Skin of body (tissue), 2 donors: ENCODE measurements around the gene KRTAP4-3. TPM values are rescaled to one million over a fixed set of nuclear protein-coding genes. Genes with fewer than 3 reads are reported as not detected.
"Not testable (repeated sequence)": the region's sequence is repeated elsewhere in the genome, so short reads cannot be mapped to it uniquely, and the experiment has no call there.

ENCODE experiments used
- DNase-seq: peaks from one replicate; lab custom pipeline; 2025; lab: John Stamatoyannopoulos, UW
- total RNA-seq: library from RNA; depleted of rRNA; stranded (reverse); fragments of >200 nt; gene quantifications from one replicate; pipeline ENCODE4 v1.2.3, GENCODE V29; 2014

Gene KRTAP4-3
- total RNA-seq, 1 donor from 2014 or later = 2.0 TPM

GRCh38 chr17:41153856-41154255 is 14.2 kb downstream of the KRTAP4-3 start:
- DNase-seq = no peak

- no peak for DNase-seq
Observed at GRCh38 chr17:41151525-41151924, 16.5 kb downstream of the KRTAP4-3 start.

- no peak for DNase-seq
Observed at GRCh38 chr17:41150026-41150425, 18.0 kb downstream of the KRTAP4-3 start.

- no peak for DNase-seq
Observed at GRCh38 chr17:41149652-41149985, 18.4 kb downstream of the KRTAP4-3 start, which contains the start of gene KRTAP4-5. Gene KRTAP4-5, minus strand, starts transcription at chr17:41149825. Its CDS starts 58 bp downstream, at chr17:41149767.

GRCh38 chr17:41148971-41149651 is 18.9 kb downstream of the KRTAP4-3 start:
- not testable (repeated sequence) for DNase-seq

- DNase-seq = no peak
Observed at GRCh38 chr17:41147531-41148204, 20.4 kb downstream of the KRTAP4-3 start.

- no peak for DNase-seq
Observed at GRCh38 chr17:41145261-41145660, 22.8 kb downstream of the KRTAP4-3 start.

GRCh38 chr17:41144846-41145245 is 23.2 kb downstream of the KRTAP4-3 start:
- no peak for DNase-seq

GRCh38 chr17:41141361-41141760 is 26.7 kb downstream of the KRTAP4-3 start:
- DNase-seq = no peak

GRCh38 chr17:41140360-41141131 is 27.5 kb downstream of the KRTAP4-3 start, which contains the start of gene KRTAP4-6:
Gene KRTAP4-6, minus strand, starts transcription at chr17:41140544. Its CDS starts 57 bp downstream, at chr17:41140487.
- no peak for DNase-seq

GRCh38 chr17:41139865-41140264 is 28.2 kb downstream of the KRTAP4-3 start:
- DNase-seq = not testable (repeated sequence)

GRCh38 chr17:41133880-41134735 is 33.9 kb downstream of the KRTAP4-3 start:
- DNase-seq = no peak

- no peak for DNase-seq
Observed at GRCh38 chr17:41131979-41132378, 36.0 kb downstream of the KRTAP4-3 start.

GRCh38 chr17:41127371-41127770 is 40.6 kb downstream of the KRTAP4-3 start:
- DNase-seq = no peak

- no peak for DNase-seq
Observed at GRCh38 chr17:41126412-41126811, 41.6 kb downstream of the KRTAP4-3 start.

- DNase-seq = no peak
Observed at GRCh38 chr17:41125064-41125463, 43.0 kb downstream of the KRTAP4-3 start.

- not testable (repeated sequence) for DNase-seq
Observed at GRCh38 chr17:41123991-41124371, 44.0 kb downstream of the KRTAP4-3 start, which contains the start of gene KRTAP4-12. Gene KRTAP4-12, minus strand, starts transcription at chr17:41124182. Its CDS starts 60 bp downstream, at chr17:41124122.

GRCh38 chr17:41123292-41123990 is 44.6 kb downstream of the KRTAP4-3 start:
- DNase-seq = not testable (repeated sequence)

- no peak for DNase-seq
Observed at GRCh38 chr17:41121742-41122141, 46.3 kb downstream of the KRTAP4-3 start.
